Esophagus muscularis mucosa (tissue), 4 donors: Measurements from ENCODE around the gene FOXN1.

Experiments
- CTCF ChIP-seq, 3 experiments: fragments of 200-600 bp in 2 of 3; fragments of 450-650 bp in 1 of 3; sonication (generic) in 2 of 3; IDR thresholded peaks; one replicate each; pipeline ENCODE4 v1.5.1; 2017 to 2019; ENCODE audit warnings: antibody characterized with exemption in 3 of 3, mild to moderate bottlenecking in 2 of 3, moderate library complexity in 1 of 3
- EP300 ChIP-seq: sonication (generic); formaldehyde crosslinking; IDR thresholded peaks from one replicate; pipeline ENCODE4 v1.6.1; 2017; ENCODE audit warnings: antibody characterized with exemption
- POLR2A ChIP-seq: fragments of 450-650 bp; IDR thresholded peaks from one replicate; pipeline ENCODE4 v1.6.1; 2017; ENCODE audit warnings: antibody characterized with exemption, moderate library complexity, mild to moderate bottlenecking, low read depth
- POLR2AphosphoS5 ChIP-seq, 2 donors: sonication (generic); formaldehyde crosslinking; IDR thresholded peaks; one replicate each; pipeline ENCODE4 v1.6.1; 2017; ENCODE audit warnings: antibody characterized with exemption in 2 of 2

GRCh38 chr17:28488533-28489276, 17.4 kb upstream of the FOXN1 start:
- no peak for TF ChIP-seq EP300
- no peak for TF ChIP-seq CTCF (IDR thresholded peaks at IDR 0.05)
- no peak for TF ChIP-seq POLR2A
- TF ChIP-seq POLR2AphosphoS5 (IDR thresholded peaks at IDR 0.05) = no peak
